Neural progenitor cell (in vitro differentiated cells): ENCODE data around the gene EID1. TPM values are rescaled to one million over a fixed set of nuclear protein-coding genes. Genes with fewer than 3 reads are reported as not detected.

Source experiments
- DNase-seq: peaks from one replicate; pipeline ENCODE4 v3.0.0-alpha.2; 2016; ENCODE audit warnings: low spot score
- H2AFZ ChIP-seq: fragments of 200-600 bp; sonication (generic); replicated peaks from 2 replicates; pipeline ENCODE4 v1.6.1; 2016; ENCODE audit warnings: antibody characterized with exemption
- H3F3A ChIP-seq: fragments of 200-600 bp; sonication (generic); 2 replicates; pipeline ENCODE4 v1.6.1; 2016; ENCODE audit warnings: antibody characterized with exemption, low read depth
- H3K27ac ChIP-seq: fragments of 200-600 bp; sonication (generic); 2 replicates; pipeline ENCODE4 v1.5.1; 2016; ENCODE audit warnings: mild to moderate bottlenecking
- H3K27me3 ChIP-seq: fragments of 200-600 bp; sonication (generic); 2 replicates; pipeline ENCODE4 v1.6.1; 2016; ENCODE audit warnings: mild to moderate bottlenecking, moderate library complexity
- H3K36me3 ChIP-seq: fragments of 200-600 bp; sonication (generic); 2 replicates; pipeline ENCODE4 v1.5.1; 2016
- H3K4me1 ChIP-seq: fragments of 200-600 bp; sonication (generic); 2 replicates; pipeline ENCODE4 v1.6.1; 2016; ENCODE audit warnings: mixed run types
- H3K4me2 ChIP-seq: fragments of 200-600 bp; sonication (generic); 2 replicates; pipeline ENCODE4 v1.6.1; 2016
- H3K4me3 ChIP-seq: fragments of 200-600 bp; sonication (generic); 2 replicates; pipeline ENCODE4 v1.5.1; 2016
- H3K79me2 ChIP-seq: fragments of 200-600 bp; sonication (generic); 2 replicates; pipeline ENCODE4 v1.6.1; 2016; ENCODE audit warnings: low read depth
- H3K9ac ChIP-seq: fragments of 200-600 bp; sonication (generic); 2 replicates; pipeline ENCODE4 v1.6.1; 2016
- H3K9me3 ChIP-seq: fragments of 200-600 bp; sonication (generic); 2 replicates; pipeline ENCODE4 v1.5.1; 2016; ENCODE audit warnings: low read depth
- H4K20me1 ChIP-seq: fragments of 200-600 bp; sonication (generic); 2 replicates; pipeline ENCODE4 v1.6.1; 2016; ENCODE audit warnings: low read depth
- H3K27ac Mint-ChIP-seq: 3 replicates; pipeline ENCODE4 v1.8.0; 2021; ENCODE audit warnings: mixed read lengths
- H3K27me3 Mint-ChIP-seq: 2 replicates; pipeline ENCODE4 v1.8.0; 2022; ENCODE audit warnings: low read depth, mild to moderate bottlenecking, inconsistent platforms, moderate library complexity, mixed read lengths; ENCODE audit not compliant: insufficient read depth
- H3K36me3 Mint-ChIP-seq: 3 replicates; pipeline ENCODE4 v1.8.0; 2021; ENCODE audit warnings: mixed read lengths
- H3K4me1 Mint-ChIP-seq: 3 replicates; pipeline ENCODE4 v1.8.0; 2021; ENCODE audit warnings: mixed read lengths
- H3K4me3 Mint-ChIP-seq: 3 replicates; pipeline ENCODE4 v1.8.0; 2021; ENCODE audit warnings: mild to moderate bottlenecking, moderate library complexity, mixed read lengths
- H3K9me3 Mint-ChIP-seq: 3 replicates; pipeline ENCODE4 v1.8.0; 2020; ENCODE audit warnings: mixed read lengths
- CTCF ChIP-seq: fragments of 200-600 bp; sonication (generic); IDR thresholded peaks from 2 replicates; pipeline ENCODE4 v1.5.1; 2017; ENCODE audit warnings: antibody characterized with exemption, mild to moderate bottlenecking
- EZH2 ChIP-seq: fragments of 200-600 bp; sonication (generic); IDR thresholded peaks from 2 replicates; pipeline ENCODE4 v1.6.1; 2017; ENCODE audit warnings: antibody characterized with exemption, mild to moderate bottlenecking, moderate library complexity
- EZH2phosphoT487 ChIP-seq: fragments of 200-600 bp; sonication (generic); IDR thresholded peaks from 2 replicates; pipeline ENCODE4 v1.6.1; 2017; ENCODE audit warnings: antibody characterized with exemption
- total RNA-seq: library from RNA; depleted of rRNA; stranded (reverse); fragments of >200 nt; gene quantifications from 2 replicates; pipeline ENCODE4 v1.2.3, GENCODE V29; 2015; ENCODE audit warnings: low replicate concordance

Gene EID1
- total RNA-seq, 1 donor from 2014 or later: 292 TPM

GRCh38 chr15:48924528-48925393, 46.8 kb downstream of the EID1 start:
- no peak overlapping the region for H3K27ac ChIP-seq
- no peak for DNase-seq
- H4K20me1 ChIP-seq: no peaks in the 10 kb centered on the region
- Mint-ChIP-seq H3K4me3 (no peak overlapping the region), H3K36me3 (no peaks in the 10 kb centered on the region), H3K27me3 (peaks cover 2% of the 10 kb centered on the region), H3K4me1 (peaks cover 1% of the 10 kb centered on the region), H3K9me3 (no peaks in the 10 kb centered on the region), H3K27ac (no peak overlapping the region)
- no peaks in the 10 kb centered on the region for H3K9me3 ChIP-seq
- no peak for TF ChIP-seq EZH2phosphoT487
- TF ChIP-seq EZH2: no peak
- no peak for TF ChIP-seq CTCF
- no peaks in the 10 kb centered on the region for H3F3A ChIP-seq
- H2AFZ ChIP-seq: no peak overlapping the region
- H3K4me1 ChIP-seq: peaks cover 6% of the 10 kb centered on the region
- no peaks in the 10 kb centered on the region for H3K27me3 ChIP-seq
- no peak overlapping the region for H3K9ac ChIP-seq
- no peaks in the 10 kb centered on the region for H3K36me3 ChIP-seq
- H3K79me2 ChIP-seq: no peaks in the 10 kb centered on the region
- no peak overlapping the region for H3K4me2 ChIP-seq
- H3K4me3 ChIP-seq: no peak overlapping the region

- H3K79me2 ChIP-seq: no peaks in the 10 kb centered on the region
- no peaks in the 10 kb centered on the region for H4K20me1 ChIP-seq
- no peaks in the 10 kb centered on the region for H3K27me3 ChIP-seq
- no peaks in the 10 kb centered on the region for H3K36me3 ChIP-seq
- Mint-ChIP-seq H3K4me1 (peaks cover 3% of the 10 kb centered on the region), H3K36me3 (no peaks in the 10 kb centered on the region), H3K27ac (no peak overlapping the region), H3K27me3 (peaks cover 2% of the 10 kb centered on the region), H3K9me3 (no peaks in the 10 kb centered on the region), H3K4me3 (no peak overlapping the region)
- H3K27ac ChIP-seq: no peak overlapping the region
- H3K4me3 ChIP-seq: no peak overlapping the region
- no peak overlapping the region for H2AFZ ChIP-seq
- DNase-seq: no peak
- H3K9me3 ChIP-seq: no peaks in the 10 kb centered on the region
- H3F3A ChIP-seq: no peaks in the 10 kb centered on the region
- H3K4me2 ChIP-seq: no peak overlapping the region
- no peak overlapping the region for H3K9ac ChIP-seq
- TF ChIP-seq CTCF (no peak), EZH2 (no peak), EZH2phosphoT487 (no peak)
- peaks cover 7% of the 10 kb centered on the region for H3K4me1 ChIP-seq
Observed at GRCh38 chr15:48925714-48926223, 47.8 kb downstream of the EID1 start.

GRCh38 chr15:48928877-48929538, 51.1 kb downstream of the EID1 start:
- Mint-ChIP-seq H3K27ac (no peak overlapping the region), H3K4me3 (no peak overlapping the region), H3K4me1 (peaks cover 3% of the 10 kb centered on the region), H3K36me3 (no peaks in the 10 kb centered on the region), H3K27me3 (peaks cover 2% of the 10 kb centered on the region), H3K9me3 (no peaks in the 10 kb centered on the region)
- TF ChIP-seq EZH2 (no peak), CTCF (no peak), EZH2phosphoT487 (no peak)
- Histone ChIP-seq H2AFZ (no peak overlapping the region), H3K9me3 (no peaks in the 10 kb centered on the region), H4K20me1 (no peaks in the 10 kb centered on the region), H3K4me2 (no peak overlapping the region), H3K27me3 (no peaks in the 10 kb centered on the region), H3K36me3 (no peaks in the 10 kb centered on the region), H3K79me2 (no peaks in the 10 kb centered on the region), H3K4me3 (no peak overlapping the region), H3K27ac (no peak overlapping the region), H3K4me1 (peaks cover 7% of the 10 kb centered on the region), H3F3A (no peaks in the 10 kb centered on the region), H3K9ac (no peak overlapping the region)
- no peak for DNase-seq
